GM12891 (cell line): ENCODE measurements around the gene SLC24A3.

Source experiments
- PAX5 ChIP-seq: IDR thresholded peaks from 2 replicates; pipeline ENCODE4 v1.6.1; 2011; ENCODE audit warnings: low read length, moderate library complexity, mild to moderate bottlenecking; ENCODE audit not compliant: insufficient read depth, severe bottlenecking
- POLR2A ChIP-seq: IDR thresholded peaks from 2 replicates; pipeline ENCODE4 v1.6.1; 2011; ENCODE audit warnings: low read depth, low read length, control low read depth
- POLR2AphosphoS5 ChIP-seq: IDR thresholded peaks from 2 replicates; pipeline ENCODE4 v1.6.1; 2011; ENCODE audit warnings: low read depth, low read length, control low read depth
- POU2F2 ChIP-seq: IDR thresholded peaks from 2 replicates; pipeline ENCODE4 v1.6.1; 2011; ENCODE audit warnings: low read depth, mild to moderate bottlenecking, control low read depth, low read length, moderate library complexity
- TAF1 ChIP-seq: IDR thresholded peaks from 2 replicates; pipeline ENCODE4 v1.6.1; 2011; ENCODE audit warnings: low read depth, low read length, control low read depth

- TF ChIP-seq POLR2AphosphoS5, result no peak
- TF ChIP-seq POLR2A, result no peak
- TF ChIP-seq TAF1, result no peak
- no peak for TF ChIP-seq POU2F2
- no peak for TF ChIP-seq PAX5
Observed at GRCh38 chr20:19621072-19621471, 408.6 kb downstream of the SLC24A3 start.
